Endothelial cell of umbilical vein (primary cell): ENCODE data around the gene LRRC8D. TPM values are rescaled to one million over a fixed set of nuclear protein-coding genes. Genes with fewer than 3 reads are reported as not detected.

ENCODE experiments used
- BruUV-seq: library from RNA; stranded (reverse); fragments of 400-500 nt; replicated peaks from 2 replicates; lab custom pipeline; 2021; lab: Mats Ljungman, UMichigan
- CTCF ChIA-PET: fragments of 300-600, 350-600 bp; sonication (Branson Sonifier 250); formaldehyde crosslinking; loops from one replicate; lab custom pipeline; 2021; ENCODE audit warnings: antibody characterized with exemption, inconsistent platforms; lab: Charles Lee
- POLR2A ChIA-PET: fragments of 300-600, 350-600 bp; sonication (Branson Sonifier 250); formaldehyde crosslinking; loops from one replicate; lab custom pipeline; 2021; ENCODE audit warnings: antibody characterized with exemption, inconsistent platforms; lab: Charles Lee
- DNase-seq: peaks from one replicate; pipeline ENCODE4 v3.0.0-alpha.2; 2011; ENCODE audit warnings: low read depth, low spot score
- FAIRE-seq: peaks from 2 replicates; lab custom pipeline; 2011; peaks lifted over from hg19 to GRCh38; lab: Jason Lieb, UNC
- H2AFZ ChIP-seq: 2 replicates; pipeline ENCODE4 v1.6.0; 2012; ENCODE audit warnings: low read depth, low read length, control low read depth, inconsistent platforms
- H3K27ac ChIP-seq: 2 replicates; pipeline ENCODE4 v1.5.1; 2011; ENCODE audit warnings: low read depth, mild to moderate bottlenecking, control low read depth, low read length, moderate library complexity; ENCODE audit not compliant: insufficient read depth
- H3K27me3 ChIP-seq, 2 experiments: 2 replicates each; pipeline versions ENCODE4 v1.6.0 to v1.6.1; 2011; ENCODE audit warnings: low read length in 2 of 2, mixed read lengths in 1 of 2; ENCODE audit not compliant: control insufficient read depth in 2 of 2, insufficient read depth in 2 of 2
- H3K36me3 ChIP-seq, 2 experiments: 2 replicates in 1 of 2; 3 replicates in 1 of 2; pipeline ENCODE4 v1.5.1; 2011; ENCODE audit warnings: low read length in 2 of 2, mild to moderate bottlenecking in 1 of 2, moderate library complexity in 1 of 2; ENCODE audit not compliant: control insufficient read depth in 2 of 2, insufficient read depth in 2 of 2; ENCODE audit errors: extremely low read depth in 1 of 2
- H3K4me1 ChIP-seq: 3 replicates; pipeline ENCODE4 v1.5.1; 2011; ENCODE audit warnings: mild to moderate bottlenecking, low read length; ENCODE audit not compliant: control insufficient read depth, insufficient read depth; ENCODE audit errors: extremely low read depth
- H3K4me2 ChIP-seq: 2 replicates; pipeline ENCODE4 v1.6.1; 2011; ENCODE audit warnings: low read length, control low read depth, mixed read lengths; ENCODE audit not compliant: insufficient read depth
- H3K4me3 ChIP-seq, 3 experiments: fragments of 200-600 bp in 1 of 3; sonication (generic), shearing (Covaris generic) in 1 of 3; replicated peaks in 1 of 3; 2 replicates each; pipeline ENCODE4 v1.5.1; 2011 to 2016; ENCODE audit warnings: control low read depth in 3 of 3, low read length in 3 of 3, mild to moderate bottlenecking in 2 of 3, inconsistent platforms in 1 of 3, low read depth in 1 of 3, moderate library complexity in 1 of 3; ENCODE audit not compliant: insufficient read depth in 1 of 3
- H3K79me2 ChIP-seq: 2 replicates; pipeline ENCODE4 v1.6.0; 2012; ENCODE audit warnings: low read length, inconsistent platforms; ENCODE audit not compliant: control insufficient read depth, insufficient read depth
- H3K9ac ChIP-seq: replicated peaks from 2 replicates; pipeline ENCODE3; 2011; ENCODE audit warnings: low read length, control low read depth; ENCODE audit not compliant: insufficient read depth; ENCODE audit errors: extremely low read depth
- H3K9me1 ChIP-seq: replicated peaks from 3 replicates; pipeline ENCODE4 v1.6.0; 2011; ENCODE audit warnings: mild to moderate bottlenecking, low read length; ENCODE audit not compliant: control insufficient read depth, insufficient read depth; ENCODE audit errors: extremely low read depth
- H3K9me3 ChIP-seq: replicated peaks from 2 replicates; pipeline ENCODE4 v1.5.1; 2012; ENCODE audit warnings: low read length, inconsistent platforms; ENCODE audit not compliant: control insufficient read depth, insufficient read depth
- H4K20me1 ChIP-seq: replicated peaks from 2 replicates; pipeline ENCODE3; 2011; ENCODE audit warnings: mild to moderate bottlenecking, low read length; ENCODE audit not compliant: control insufficient read depth, insufficient read depth; ENCODE audit errors: extremely low read depth
- CTCF ChIP-seq, 2 donors: IDR thresholded peaks; 1 replicate in 1 of 2; 2 replicates in 1 of 2; pipeline ENCODE4 v1.5.1; 2011; ENCODE audit warnings: low read length in 2 of 2, mild to moderate bottlenecking in 2 of 2, moderate library complexity in 2 of 2, control low read depth in 1 of 2, inconsistent platforms in 1 of 2, low read depth in 1 of 2; ENCODE audit not compliant: insufficient read depth in 1 of 2; ENCODE audit errors: extremely low read depth in 1 of 2
- EZH2 ChIP-seq: IDR thresholded peaks from 2 replicates; pipeline ENCODE4 v1.6.1; 2012; ENCODE audit warnings: borderline replicate concordance, low read depth, mild to moderate bottlenecking, moderate library complexity, low read length, inconsistent platforms; ENCODE audit not compliant: severe bottlenecking
- FOS ChIP-seq: IDR thresholded peaks from 2 replicates; pipeline ENCODE4 v1.6.1; 2011; ENCODE audit warnings: mild to moderate bottlenecking, low read length, moderate library complexity, borderline replicate concordance; ENCODE audit not compliant: insufficient read depth
- GATA2 ChIP-seq: IDR thresholded peaks from 2 replicates; pipeline ENCODE4 v1.7.0; 2011; ENCODE audit warnings: low read depth, mild to moderate bottlenecking, moderate library complexity, mixed read lengths, low read length; ENCODE audit not compliant: insufficient read length, insufficient read depth
- JUN ChIP-seq: IDR thresholded peaks from 2 replicates; pipeline ENCODE4 v1.6.1; 2011; ENCODE audit warnings: borderline replicate concordance, low read depth; ENCODE audit not compliant: insufficient read length, insufficient read depth
- MAX ChIP-seq: IDR thresholded peaks from 2 replicates; pipeline ENCODE4 v1.6.1; 2011; ENCODE audit not compliant: insufficient read depth, insufficient read length
- MYC ChIP-seq: IDR thresholded peaks from one replicate; pipeline ENCODE4 v1.6.1; 2011; ENCODE audit warnings: mild to moderate bottlenecking, low read depth, low read length
- POLR2A ChIP-seq: IDR thresholded peaks from 2 replicates; pipeline ENCODE4 v1.6.1; 2012; ENCODE audit warnings: low read depth, mild to moderate bottlenecking, control low read depth, low read length
- POLR2AphosphoS5 ChIP-seq: IDR thresholded peaks from 2 replicates; pipeline ENCODE4 v1.6.1; 2012; ENCODE audit warnings: low read depth, mild to moderate bottlenecking, control low read depth, low read length, moderate library complexity; ENCODE audit not compliant: insufficient read depth
- dilution Hi-C: fragments of 300-500 bp; cut with MboI; formaldehyde crosslinking; loops from one replicate; pipeline ENCODE4 v1.15.0; 2019; ENCODE audit warnings: low sequenced_read_pairs; ENCODE audit not compliant: extremely low pct_ligation_motif_present
- intact Hi-C: fragments of 100-400 bp; cut with micrococcal nuclease; formaldehyde crosslinking; loops from one replicate; pipeline ENCODE4 v1.10.0; 2022
- polyA plus RNA-seq, 4 experiments: library from polyadenylated mRNA; depleted of rRNA in 3 of 4; stranded (reverse) in 3 of 4; unstranded in 1 of 4; fragments of >200 nt; gene quantifications; 2 replicates each; pipeline versions ENCODE4 v1.2.1 to v1.2.3, GENCODE V29; 2011 to 2012; ENCODE audit warnings: missing spikeins in 1 of 4
- total RNA-seq: library from RNA; stranded (reverse); gene quantifications from 2 replicates; pipeline ENCODE4 v1.2.3, GENCODE V29; 2021

LRRC8D gene
- total and polyA plus RNA-seq, 2 donors (not counting 3 experiments of a cell fraction or from before 2014, with no cell fraction given), result 31.9 to 37.7 TPM

GRCh38 chr1:89939693-89940438, 119.0 kb downstream of the LRRC8D start:
- no peaks in the 10 kb centered on the region for H3K27me3 ChIP-seq
- no peaks in the 10 kb centered on the region for H4K20me1 ChIP-seq
- ChIA-PET CTCF (interaction anchor here (1.2 kb wide), 1 partner anchor 96 kb away, joined by 3 read pairs; no protein-coding TSS in a partner anchor), POLR2A (no interaction called here)
- intact Hi-C loops, result no loop called here
- no peak for TF ChIP-seq MYC
- no peak for TF ChIP-seq POLR2A
- no peak for TF ChIP-seq EZH2
- no peak for TF ChIP-seq MAX
- TF ChIP-seq POLR2AphosphoS5, result no peak
- TF ChIP-seq GATA2, result no peak
- no peak for TF ChIP-seq JUN
- TF ChIP-seq CTCF (IDR thresholded peaks at IDR 0.05; ENCODE audit: extremely low read depth in 1 of 2, insufficient read depth in 1 of 2, low read depth in 1 of 2, low read length in 2 of 2), result no peak
- TF ChIP-seq FOS, result no peak
- dilution Hi-C loops, result no loop called here
- no peaks in the 10 kb centered on the region for H3K79me2 ChIP-seq
- H3K4me1 ChIP-seq, result no peaks in the 10 kb centered on the region
- H3K27ac ChIP-seq, result no peak overlapping the region
- no peaks in the 10 kb centered on the region for H3K9me3 ChIP-seq
- H2AFZ ChIP-seq, result no peak overlapping the region
- BruUV-seq, result no TSS peak
- no peak overlapping the region for H3K4me3 ChIP-seq
- DNase-seq, result no peak
- H3K4me2 ChIP-seq, result no peak overlapping the region
- FAIRE-seq, result no peak
- H3K9me1 ChIP-seq, result no peaks in the 10 kb centered on the region
- H3K36me3 ChIP-seq, result no peaks in the 10 kb centered on the region
- H3K9ac ChIP-seq, result no peak overlapping the region
